K562 (cell line): ENCODE results near the gene RERE. TPM values are rescaled to one million over a fixed set of nuclear protein-coding genes. Genes with fewer than 3 reads are reported as not detected.

Experiments
- ELK3 ChIP-seq: fragments of 450-650 bp; formaldehyde crosslinking; IDR thresholded peaks from 2 replicates; pipeline ENCODE4 v1.4.0; 2020; ENCODE audit warnings: mild to moderate bottlenecking
- FOXK2 ChIP-seq, 2 experiments: fragments of 450-650 bp; IDR thresholded peaks in 1 of 2; conservative IDR thresholded peaks in 1 of 2; 2 replicates each; pipeline ENCODE4 v1.6.1; 2016; ENCODE audit warnings: low read depth in 2 of 2, mild to moderate bottlenecking in 1 of 2
- HSF4 ChIP-seq: fragments of 250-450 bp; sonication (Bioruptor Pico); IDR thresholded peaks from 2 replicates; pipeline ENCODE4 v2.1.2; 2022; ENCODE audit warnings: mild to moderate bottlenecking, moderate library complexity, borderline replicate concordance
- IFI16 ChIP-seq: fragments of 250-450 bp; sonication (Bioruptor Pico); IDR thresholded peaks from 2 replicates; pipeline ENCODE4 v2.1.2; 2022; ENCODE audit warnings: mild to moderate bottlenecking, inconsistent platforms
- JUNB ChIP-seq: fragments of 450-650 bp; formaldehyde crosslinking; conservative IDR thresholded peaks from 2 replicates; pipeline ENCODE4 v1.4.0; 2020; ENCODE audit warnings: mild to moderate bottlenecking
- KAT8 ChIP-seq: fragments of 450-650 bp; IDR thresholded peaks from 2 replicates; pipeline ENCODE4 v1.6.1; 2016; ENCODE audit warnings: low read depth, mild to moderate bottlenecking
- KLF16 ChIP-seq: IDR thresholded peaks from 2 replicates; pipeline ENCODE4 v1.6.1; 2016; ENCODE audit warnings: antibody characterized with exemption
- PRMT5 ChIP-seq: sonication (generic); formaldehyde crosslinking; IDR thresholded peaks from 2 replicates; pipeline ENCODE4 v1.5.0; 2020; ENCODE audit warnings: missing genetic modification reagents
- PTBP1 ChIP-seq: fragments of 200-400 bp; formaldehyde crosslinking; IDR thresholded peaks from 2 replicates; pipeline ENCODE4 v1.6.1; 2017; ENCODE audit warnings: low read depth, low read length
- RAD21 ChIP-seq, 2 experiments: fragments of 250-450 bp in 1 of 2; fragments of 450-650 bp in 1 of 2; sonication (Bioruptor Pico) in 1 of 2; formaldehyde crosslinking in 1 of 2; IDR thresholded peaks in 1 of 2; conservative IDR thresholded peaks in 1 of 2; 2 replicates each; pipeline versions ENCODE4 v1.4.0 to v1.8.0; 2020 to 2022; ENCODE audit warnings: mild to moderate bottlenecking in 2 of 2, moderate library complexity in 1 of 2
- SAFB ChIP-seq: fragments of 200-400 bp; formaldehyde crosslinking; IDR thresholded peaks from 2 replicates; pipeline ENCODE4 v1.6.1; 2017; ENCODE audit warnings: low read depth, low read length, borderline replicate concordance
- ZC3H4 ChIP-seq: sonication (generic); formaldehyde crosslinking; IDR thresholded peaks from 2 replicates; pipeline ENCODE4 v1.9.0; 2021; ENCODE audit warnings: missing genetic modification reagents, borderline replicate concordance
- ZEB2 ChIP-seq: fragments of 450-650 bp; IDR thresholded peaks from 2 replicates; pipeline ENCODE4 v1.6.1; 2016
- ZNF24 ChIP-seq: fragments of 450-650 bp; IDR thresholded peaks from 2 replicates; pipeline ENCODE4 v1.6.1; 2016
- ZNF277 ChIP-seq: fragments of 250-450 bp; sonication (Bioruptor Pico); IDR thresholded peaks from 2 replicates; pipeline ENCODE4 v1.8.0; 2022; ENCODE audit warnings: inconsistent platforms, mild to moderate bottlenecking, moderate library complexity, borderline replicate concordance
- ZNF589 ChIP-seq: fragments of 200-800 bp; sonication (Bioruptor generic); IDR thresholded peaks from 2 replicates; pipeline ENCODE4 v1.6.1; 2016; ENCODE audit warnings: low read depth, missing genetic modification characterization, missing compliant biosample characterization
- ZNF764 ChIP-seq: fragments of 250-450 bp; sonication (Bioruptor Pico); IDR thresholded peaks from 2 replicates; pipeline ENCODE4 v1.4.0; 2020; ENCODE audit warnings: low read depth, mild to moderate bottlenecking, moderate library complexity
- ZNF766 ChIP-seq: fragments of 200-800 bp; sonication (Bioruptor generic); conservative IDR thresholded peaks from 2 replicates; pipeline ENCODE4 v1.6.1; 2016; ENCODE audit warnings: missing genetic modification characterization, missing compliant biosample characterization
- polyA plus RNA-seq, 8 experiments: library from polyadenylated mRNA; depleted of rRNA in 4 of 8; stranded (reverse) in 5 of 8; unstranded in 3 of 8; fragments of >200 nt; fragmentation: Nextera tagmentation in 2 of 8; fragmentation: Illumina TruSeq in 1 of 8; extraction: Ambion mirVana in 2 of 8; extraction: Trizol in 1 of 8; gene quantifications; 2 replicates each; pipeline versions ENCODE4 v1.2.1 to v1.2.3, GENCODE V29; 2011 to 2014; ENCODE audit warnings: inconsistent platforms in 1 of 8, missing spikeins in 1 of 8
- total RNA-seq, 7 experiments: library from RNA; depleted of rRNA in 6 of 7; stranded (reverse); fragments of >200 nt in 6 of 7; fragmentation: Illumina TruSeq in 2 of 7; extraction: Trizol in 2 of 7; gene quantifications; 2 replicates each; pipeline versions ENCODE4 v1.2.1 to v1.2.3, GENCODE V29; 2011 to 2021; ENCODE audit warnings: low replicate concordance in 1 of 7
- TF ChIP-seq, protein P1 (sequence below), 3 experiments: IDR thresholded peaks in 2 of 3; conservative IDR thresholded peaks in 1 of 3; 2 replicates each; pipeline ENCODE4 v1.5.1; 2011 to 2012; ENCODE audit warnings: low read length in 3 of 3, mild to moderate bottlenecking in 3 of 3, control low read depth in 2 of 3, improper control_type of control experiment in 1 of 3, inconsistent platforms in 1 of 3, low read depth in 1 of 3, mixed read lengths in 1 of 3, moderate library complexity in 1 of 3; ENCODE audit not compliant: insufficient read depth in 2 of 3
- TF ChIP-seq, protein P2 (sequence below): fragments of 250-450 bp; sonication (Bioruptor Pico); IDR thresholded peaks from 2 replicates; pipeline ENCODE4 v1.4.0; 2020

Gene RERE
- total and polyA plus RNA-seq, 9 of the 15 experiments (the other 6 are each of a cell fraction or from before 2014, with no cell fraction given), result 3.0 to 51.5 (median 13.4) TPM

GRCh38 chr1:8814865-8815264 lies 2.6 kb downstream of the RERE start (continued):
- TF ChIP-seq ZNF766 (no peak), PRMT5 (CRISPR knock-in tag) (no peak), FOXK2 (conservative IDR thresholded peaks at IDR 0.05 in 1 of 2, IDR thresholded peaks at IDR 0.05 in 1 of 2; ENCODE audit: low read depth in 2 of 2) (no peak), ZNF764 (CRISPR knock-in tag) (peak; percentile 74; the same call in 1 of the 2 replicates), KAT8 (no peak), JUNB (no peak), HSF4 (CRISPR knock-in tag) (no peak), ZC3H4 (CRISPR knock-in tag) (no peak), KLF16 (no peak), ZEB2 (peak; percentile 62; the same call in 1 of the 2 replicates), ZNF589 (CRISPR knock-in tag) (no peak), RAD21 (CRISPR knock-in tag; conservative IDR thresholded peaks at IDR 0.05 in 1 of 2, IDR thresholded peaks at IDR 0.05 in 1 of 2) (peak; percentile 17 to 60; a peak in 2 of 4 replicates), ZNF277 (no peak), IFI16 (CRISPR knock-in tag) (no peak), ZNF24 (no peak), SAFB (no peak), ELK3 (no peak), PTBP1 (no peak)
- TF ChIP-seq, protein P1, sequence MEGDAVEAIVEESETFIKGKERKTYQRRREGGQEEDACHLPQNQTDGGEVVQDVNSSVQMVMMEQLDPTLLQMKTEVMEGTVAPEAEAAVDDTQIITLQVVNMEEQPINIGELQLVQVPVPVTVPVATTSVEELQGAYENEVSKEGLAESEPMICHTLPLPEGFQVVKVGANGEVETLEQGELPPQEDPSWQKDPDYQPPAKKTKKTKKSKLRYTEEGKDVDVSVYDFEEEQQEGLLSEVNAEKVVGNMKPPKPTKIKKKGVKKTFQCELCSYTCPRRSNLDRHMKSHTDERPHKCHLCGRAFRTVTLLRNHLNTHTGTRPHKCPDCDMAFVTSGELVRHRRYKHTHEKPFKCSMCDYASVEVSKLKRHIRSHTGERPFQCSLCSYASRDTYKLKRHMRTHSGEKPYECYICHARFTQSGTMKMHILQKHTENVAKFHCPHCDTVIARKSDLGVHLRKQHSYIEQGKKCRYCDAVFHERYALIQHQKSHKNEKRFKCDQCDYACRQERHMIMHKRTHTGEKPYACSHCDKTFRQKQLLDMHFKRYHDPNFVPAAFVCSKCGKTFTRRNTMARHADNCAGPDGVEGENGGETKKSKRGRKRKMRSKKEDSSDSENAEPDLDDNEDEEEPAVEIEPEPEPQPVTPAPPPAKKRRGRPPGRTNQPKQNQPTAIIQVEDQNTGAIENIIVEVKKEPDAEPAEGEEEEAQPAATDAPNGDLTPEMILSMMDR (IDR thresholded peaks at IDR 0.05 in 2 of 3, conservative IDR thresholded peaks at IDR 0.05 in 1 of 3; ENCODE audit: insufficient read depth in 2 of 3, low read depth in 1 of 3, low read length in 3 of 3), result peak; percentile 59 to 75 (median 66)
- TF ChIP-seq, protein P2, sequence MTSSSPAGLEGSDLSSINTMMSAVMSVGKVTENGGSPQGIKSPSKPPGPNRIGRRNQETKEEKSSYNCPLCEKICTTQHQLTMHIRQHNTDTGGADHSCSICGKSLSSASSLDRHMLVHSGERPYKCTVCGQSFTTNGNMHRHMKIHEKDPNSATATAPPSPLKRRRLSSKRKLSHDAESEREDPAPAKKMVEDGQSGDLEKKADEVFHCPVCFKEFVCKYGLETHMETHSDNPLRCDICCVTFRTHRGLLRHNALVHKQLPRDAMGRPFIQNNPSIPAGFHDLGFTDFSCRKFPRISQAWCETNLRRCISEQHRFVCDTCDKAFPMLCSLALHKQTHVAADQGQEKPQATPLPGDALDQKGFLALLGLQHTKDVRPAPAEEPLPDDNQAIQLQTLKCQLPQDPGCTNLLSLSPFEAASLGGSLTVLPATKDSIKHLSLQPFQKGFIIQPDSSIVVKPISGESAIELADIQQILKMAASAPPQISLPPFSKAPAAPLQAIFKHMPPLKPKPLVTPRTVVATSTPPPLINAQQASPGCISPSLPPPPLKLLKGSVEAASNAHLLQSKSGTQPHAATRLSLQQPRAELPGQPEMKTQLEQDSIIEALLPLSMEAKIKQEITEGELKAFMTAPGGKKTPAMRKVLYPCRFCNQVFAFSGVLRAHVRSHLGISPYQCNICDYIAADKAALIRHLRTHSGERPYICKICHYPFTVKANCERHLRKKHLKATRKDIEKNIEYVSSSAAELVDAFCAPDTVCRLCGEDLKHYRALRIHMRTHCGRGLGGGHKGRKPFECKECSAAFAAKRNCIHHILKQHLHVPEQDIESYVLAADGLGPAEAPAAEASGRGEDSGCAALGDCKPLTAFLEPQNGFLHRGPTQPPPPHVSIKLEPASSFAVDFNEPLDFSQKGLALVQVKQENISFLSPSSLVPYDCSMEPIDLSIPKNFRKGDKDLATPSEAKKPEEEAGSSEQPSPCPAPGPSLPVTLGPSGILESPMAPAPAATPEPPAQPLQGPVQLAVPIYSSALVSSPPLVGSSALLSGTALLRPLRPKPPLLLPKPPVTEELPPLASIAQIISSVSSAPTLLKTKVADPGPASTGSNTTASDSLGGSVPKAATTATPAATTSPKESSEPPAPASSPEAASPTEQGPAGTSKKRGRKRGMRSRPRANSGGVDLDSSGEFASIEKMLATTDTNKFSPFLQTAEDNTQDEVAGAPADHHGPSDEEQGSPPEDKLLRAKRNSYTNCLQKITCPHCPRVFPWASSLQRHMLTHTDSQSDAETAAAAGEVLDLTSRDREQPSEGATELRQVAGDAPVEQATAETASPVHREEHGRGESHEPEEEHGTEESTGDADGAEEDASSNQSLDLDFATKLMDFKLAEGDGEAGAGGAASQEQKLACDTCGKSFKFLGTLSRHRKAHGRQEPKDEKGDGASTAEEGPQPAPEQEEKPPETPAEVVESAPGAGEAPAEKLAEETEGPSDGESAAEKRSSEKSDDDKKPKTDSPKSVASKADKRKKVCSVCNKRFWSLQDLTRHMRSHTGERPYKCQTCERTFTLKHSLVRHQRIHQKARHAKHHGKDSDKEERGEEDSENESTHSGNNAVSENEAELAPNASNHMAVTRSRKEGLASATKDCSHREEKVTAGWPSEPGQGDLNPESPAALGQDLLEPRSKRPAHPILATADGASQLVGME (CRISPR knock-in tag), result 0 out of 2 replicates have a peak, but pooled peaks have one; percentile 12
